T-helper 22 cell (primary cell): ENCODE measurements around the gene FAM13C.
"Not testable (repeated sequence)": the region's sequence is repeated elsewhere in the genome, so short reads cannot be mapped to it uniquely, and the experiment has no call there.

ENCODE experiments used
- DNase-seq: peaks from one replicate; pipeline ENCODE4 v3.0.0-alpha.2; 2020; ENCODE audit warnings: low read depth

The FAM13C gene

DNA sequence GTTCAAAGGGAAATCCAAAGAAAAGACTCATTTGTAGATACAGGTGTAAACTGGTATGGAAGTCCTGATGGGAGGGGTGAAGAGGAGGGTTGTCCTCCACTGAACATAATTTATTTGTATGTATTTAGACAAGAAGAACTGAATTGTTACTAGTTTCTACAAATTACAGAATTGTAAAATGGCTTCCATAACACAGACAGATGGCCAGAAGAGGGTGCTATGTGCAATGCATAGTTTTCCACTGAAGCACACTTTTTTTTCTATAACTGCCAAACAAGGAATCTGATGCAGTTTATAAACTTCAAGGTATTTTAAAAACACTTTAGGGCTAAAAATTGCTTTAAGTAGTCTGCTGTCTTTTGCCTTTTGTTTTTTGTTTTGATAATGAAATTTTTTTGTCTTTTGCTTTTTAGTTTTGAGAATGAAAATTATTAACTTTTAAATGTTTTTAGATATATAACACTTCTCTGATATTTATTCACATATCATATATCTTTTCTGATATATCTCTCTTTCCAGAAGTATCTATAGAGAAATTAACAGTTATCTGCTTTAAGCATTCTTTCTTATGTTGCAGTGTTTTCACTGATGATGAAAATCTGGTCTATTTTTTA is 127.4 kb downstream of the FAM13C start:
- no peak for DNase-seq

GRCh38 chr10:59234194-59234593 is 128.2 kb downstream of the FAM13C start:
- DNase-seq = no peak

DNA sequence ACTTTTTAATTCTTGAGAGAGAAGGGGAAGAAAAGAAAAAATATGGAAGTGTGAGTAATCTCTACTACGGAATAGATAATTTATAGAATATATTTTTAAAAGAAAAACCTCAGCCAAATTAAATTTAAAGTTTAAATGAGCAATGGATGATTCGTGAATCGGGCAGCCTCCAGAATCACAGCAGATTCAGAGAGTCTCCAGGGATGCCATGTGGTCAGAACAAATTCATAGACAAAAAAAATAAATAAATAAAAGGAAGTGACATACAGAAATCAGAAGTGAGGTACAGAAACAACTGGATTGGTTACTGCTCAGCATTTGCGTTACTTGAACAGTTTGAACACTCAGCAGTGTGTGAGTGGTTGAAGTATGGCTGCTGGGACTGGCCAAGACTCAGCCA is 132.9 kb downstream of the FAM13C start:
- no peak for DNase-seq

GRCh38 chr10:59227136-59227673 is 135.1 kb downstream of the FAM13C start:
- no peak for DNase-seq

DNA sequence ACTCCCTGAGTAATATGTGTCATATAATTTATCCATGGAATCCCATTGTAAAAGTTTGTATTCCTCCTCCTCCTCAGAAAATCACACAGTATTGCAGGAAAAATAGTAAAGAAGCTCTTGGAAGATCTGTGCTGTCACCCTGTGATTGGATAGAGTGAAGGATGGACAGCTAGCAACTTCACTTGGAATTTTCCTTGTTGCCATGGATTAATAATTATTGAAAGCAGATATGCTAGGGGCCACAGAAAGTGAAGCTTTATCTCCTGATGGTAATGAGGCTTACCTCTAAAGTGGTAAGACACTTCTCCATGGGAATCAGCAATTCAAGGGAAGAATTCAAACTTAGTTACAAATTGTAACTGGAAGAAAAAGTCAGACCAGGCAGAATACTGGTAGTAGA is 137.1 kb downstream of the FAM13C start:
- no peak for DNase-seq

- not testable (repeated sequence) for DNase-seq
These were observed 138.8 kb downstream of the FAM13C start for GRCh38 chr10:59223597-59223996.

DNA sequence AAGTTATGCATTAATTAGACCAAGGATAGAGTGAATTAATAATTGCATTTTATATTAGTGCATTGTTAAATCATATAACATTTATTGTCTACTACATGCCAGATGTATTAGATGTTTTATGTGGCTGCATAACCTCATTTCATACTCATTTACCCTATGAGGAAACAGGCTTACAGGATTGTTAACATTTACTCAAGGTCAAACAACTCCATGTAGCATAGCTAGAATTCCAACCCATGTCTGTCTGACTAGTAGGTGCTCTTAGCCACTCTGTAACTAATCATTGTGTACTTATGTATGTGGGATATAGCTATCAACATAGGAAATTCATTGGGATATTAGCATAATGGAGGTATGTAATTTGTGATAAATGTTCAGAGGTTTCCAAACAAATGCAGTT is 139.6 kb downstream of the FAM13C start:
- no peak for DNase-seq

- DNase-seq = no peak
These were observed 146.0 kb downstream of the FAM13C start for GRCh38 chr10:59216178-59216869.

DNA sequence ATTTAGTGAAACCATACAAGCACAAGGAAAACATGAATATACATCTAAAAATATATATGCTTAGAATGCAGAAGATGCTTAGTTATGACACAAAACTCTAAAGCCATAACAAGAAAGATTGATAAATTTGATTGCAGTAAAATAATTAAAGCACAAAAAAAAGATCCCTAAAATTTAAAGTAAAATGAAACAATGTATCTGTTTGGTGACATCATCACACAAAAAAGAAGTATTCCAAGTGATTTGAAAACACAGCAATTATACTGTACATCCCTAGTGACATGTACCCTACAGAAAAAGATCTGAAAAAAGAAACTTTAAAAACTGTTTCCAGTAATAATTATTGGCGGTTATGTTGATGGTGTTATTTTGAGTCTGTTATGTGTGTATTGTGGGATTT is 148.2 kb downstream of the FAM13C start:
- no peak for DNase-seq

DNA sequence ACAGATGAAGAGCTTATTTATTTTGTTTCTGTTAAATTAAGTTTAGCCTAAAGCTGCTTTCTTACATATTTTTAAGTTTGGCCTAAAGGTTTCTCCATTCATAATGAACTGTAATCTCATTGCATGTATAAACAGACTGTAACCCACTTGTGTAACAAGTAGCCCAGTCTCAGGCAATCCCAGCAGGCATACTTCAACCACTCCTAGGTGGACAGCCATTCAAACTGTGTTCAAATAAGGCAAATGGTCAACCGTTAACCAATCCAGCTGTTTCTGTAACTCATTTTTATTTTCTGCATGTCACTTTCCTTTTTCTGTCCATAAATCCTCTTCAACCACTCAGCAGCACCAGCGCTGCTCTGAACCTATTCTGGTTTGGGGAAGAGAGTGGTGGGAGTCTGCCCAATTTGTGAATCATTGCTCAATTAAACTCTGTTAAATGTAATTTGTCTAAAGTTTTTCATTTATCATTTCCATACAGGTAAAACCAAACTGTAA is 150.0 kb downstream of the FAM13C start:
- DNase-seq = no peak

GRCh38 chr10:59206204-59206720 is 156.1 kb downstream of the FAM13C start:
- DNase-seq = no peak
